ENCODE results near the gene MORC1.

MORC1 gene

DNA sequence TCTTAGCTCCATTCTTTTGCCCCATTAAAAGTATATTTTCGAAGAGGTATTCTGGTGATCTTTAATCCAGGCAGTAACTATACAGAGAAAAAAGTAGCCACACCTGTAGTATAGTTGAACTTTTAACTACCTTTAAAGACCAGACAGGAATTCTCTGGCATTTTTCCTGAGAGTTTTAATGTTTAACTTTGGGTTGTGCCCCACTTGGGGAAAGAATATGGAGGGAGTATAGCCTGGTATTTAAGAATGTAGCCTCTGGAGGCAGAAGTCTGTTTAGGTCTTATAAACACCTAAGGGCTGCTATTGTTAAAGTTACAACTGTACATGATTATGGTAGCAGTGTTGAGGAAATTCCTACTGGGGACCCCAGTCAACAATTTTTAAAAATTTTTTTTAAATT, 37.9 kb upstream of the MORC1 start:
- Histone ChIP-seq H2AK5ac (ENCODE audit: low read length, severe bottlenecking) (no peak overlapping the region), H2BK15ac (ENCODE audit: low read depth, poor library complexity, severe bottlenecking) (no peak overlapping the region), H3K27me3 (ENCODE audit: control insufficient read depth in 1 of 2, insufficient read depth in 1 of 2, low read length in 2 of 2) (no peaks in the 10 kb centered on the region), H2BK12ac (ENCODE audit: low read length in 2 of 2) (no peak overlapping the region), H3K4me1 (ENCODE audit: control insufficient read depth, insufficient read depth, low read depth, low read length) (peaks cover 2% of the 10 kb centered on the region), H3K79me1 (replicated peaks; ENCODE audit: low read length, poor library complexity, severe bottlenecking) (no peaks in the 10 kb centered on the region), H3K4ac (ENCODE audit: low read depth in 1 of 2, low read length in 2 of 2) (no peak overlapping the region), H3K18ac (ENCODE audit: low read depth in 1 of 2, low read length in 2 of 2) (no peak overlapping the region), H3K36me3 (ENCODE audit: control insufficient read depth in 1 of 2, insufficient read depth in 2 of 2, low read depth in 1 of 2, low read length in 2 of 2) (no peaks in the 10 kb centered on the region), H3K27ac (ENCODE audit: low read length, poor library complexity, severe bottlenecking) (no peak overlapping the region), H3K9me3 (ENCODE audit: control insufficient read depth, low read length) (peaks cover 4% of the 10 kb centered on the region), H2BK5ac (ENCODE audit: low read depth, low read length, poor library complexity, severe bottlenecking) (no peak overlapping the region), H3K4me2 (ENCODE audit: low read length, poor library complexity, severe bottlenecking) (no peak overlapping the region), H2AFZ (ENCODE audit: low read depth, low read length) (no peak overlapping the region), H3K9ac (ENCODE audit: low read length) (no peak overlapping the region), H4K91ac (ENCODE audit: low read length) (no peak overlapping the region), H3K4me3 (ENCODE audit: insufficient read depth in 1 of 2, low read depth in 1 of 2, low read length in 2 of 2) (no peak overlapping the region), H2BK120ac (ENCODE audit: low read depth, low read length) (no peak overlapping the region), H3K23ac (ENCODE audit: low read length in 2 of 2) (no peak overlapping the region), H3K14ac (ENCODE audit: low read length in 2 of 2) (no peak overlapping the region), H4K8ac (ENCODE audit: low read length) (no peak overlapping the region)
- WGBS: 80% methylated on average over 1 of the region's 1 CpG
- no peak for DNase-seq

DNA sequence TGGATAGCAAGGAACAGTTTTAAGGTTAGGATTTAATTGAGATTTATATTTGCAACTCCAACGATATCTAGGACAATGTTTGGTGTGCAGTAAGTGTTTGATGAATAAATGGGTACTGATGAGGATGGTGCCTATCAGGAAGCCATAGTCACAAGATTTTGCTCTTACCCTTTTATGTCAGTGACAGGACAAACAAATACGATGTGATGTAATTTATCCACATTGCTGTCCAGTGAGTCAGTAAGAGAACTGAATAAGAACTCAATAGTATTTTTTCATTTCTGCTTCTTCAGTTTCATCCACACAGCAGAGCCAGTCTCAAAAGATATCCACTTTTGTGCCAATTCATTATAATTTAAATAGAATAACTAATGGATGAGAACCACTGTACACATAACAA, 37.0 kb upstream of the MORC1 start:
- Histone ChIP-seq H2BK15ac (ENCODE audit: low read depth, poor library complexity, severe bottlenecking) (no peak overlapping the region), H3K9me3 (ENCODE audit: control insufficient read depth, low read length) (peaks cover 4% of the 10 kb centered on the region), H3K14ac (ENCODE audit: low read length in 2 of 2) (no peak overlapping the region), H2BK5ac (ENCODE audit: low read depth, low read length, poor library complexity, severe bottlenecking) (no peak overlapping the region), H3K4me3 (ENCODE audit: insufficient read depth in 1 of 2, low read depth in 1 of 2, low read length in 2 of 2) (no peak overlapping the region), H3K4me2 (ENCODE audit: low read length, poor library complexity, severe bottlenecking) (no peak overlapping the region), H3K36me3 (ENCODE audit: control insufficient read depth in 1 of 2, insufficient read depth in 2 of 2, low read depth in 1 of 2, low read length in 2 of 2) (no peaks in the 10 kb centered on the region), H2AK5ac (ENCODE audit: low read length, severe bottlenecking) (no peak overlapping the region), H3K18ac (ENCODE audit: low read depth in 1 of 2, low read length in 2 of 2) (no peak overlapping the region), H2BK120ac (ENCODE audit: low read depth, low read length) (no peak overlapping the region), H3K79me1 (replicated peaks; ENCODE audit: low read length, poor library complexity, severe bottlenecking) (no peaks in the 10 kb centered on the region), H3K23ac (ENCODE audit: low read length in 2 of 2) (no peak overlapping the region), H3K4ac (ENCODE audit: low read depth in 1 of 2, low read length in 2 of 2) (no peak overlapping the region), H2BK12ac (ENCODE audit: low read length in 2 of 2) (no peak overlapping the region), H3K4me1 (ENCODE audit: control insufficient read depth, insufficient read depth, low read depth, low read length) (peaks cover 2% of the 10 kb centered on the region), H4K8ac (ENCODE audit: low read length) (no peak overlapping the region), H4K91ac (ENCODE audit: low read length) (no peak overlapping the region), H3K27ac (ENCODE audit: low read length, poor library complexity, severe bottlenecking) (no peak overlapping the region), H3K27me3 (ENCODE audit: control insufficient read depth in 1 of 2, insufficient read depth in 1 of 2, low read length in 2 of 2) (no peaks in the 10 kb centered on the region), H3K9ac (ENCODE audit: low read length) (no peak overlapping the region), H2AFZ (ENCODE audit: low read depth, low read length) (no peak overlapping the region)
- DNase-seq: peak; percentile 35
- WGBS: 80% methylated on average over 1 of the region's 2 CpGs

DNA sequence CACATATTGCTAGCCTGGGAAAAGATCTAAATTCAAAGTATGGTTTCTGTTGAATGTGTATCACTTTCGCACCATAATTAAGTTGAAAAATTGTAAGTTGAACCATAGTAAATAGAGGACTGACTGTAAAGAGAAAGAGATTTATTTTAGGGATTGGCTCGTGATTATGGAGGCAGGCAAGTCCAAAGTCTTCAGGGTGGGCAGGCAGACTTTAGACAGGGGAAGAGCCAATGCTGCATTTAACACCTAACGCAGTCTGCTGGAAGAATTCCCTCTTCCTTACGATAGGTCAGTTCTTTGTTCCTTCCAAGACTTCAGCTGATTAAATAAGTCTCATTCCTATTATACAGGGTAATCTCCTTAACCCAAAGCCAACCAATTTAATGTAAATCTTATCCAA, 34.4 kb upstream of the MORC1 start:
- Histone ChIP-seq H3K18ac (ENCODE audit: low read depth in 1 of 2, low read length in 2 of 2) (no peak overlapping the region), H2BK15ac (ENCODE audit: low read depth, poor library complexity, severe bottlenecking) (no peak overlapping the region), H2AK5ac (ENCODE audit: low read length, severe bottlenecking) (no peak overlapping the region)

DNA sequence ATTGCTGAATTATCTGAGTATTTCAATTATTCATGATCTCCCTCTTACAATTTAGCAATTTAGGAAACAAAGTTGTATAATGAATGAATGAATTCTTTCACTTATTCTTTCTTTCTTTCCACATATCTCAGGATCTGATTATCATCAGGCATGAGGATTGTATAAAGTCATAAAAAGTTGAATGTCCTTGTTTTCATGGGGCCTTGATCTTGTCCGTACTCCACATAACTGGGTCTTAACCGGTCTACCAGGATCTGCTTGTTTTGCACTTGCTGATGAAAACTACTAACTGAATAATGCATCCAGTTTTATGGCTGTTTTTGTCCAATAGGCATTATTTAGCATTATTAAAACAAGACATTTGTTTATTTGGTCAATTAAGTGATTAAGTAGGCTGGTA, 31.1 kb upstream of the MORC1 start:
- H3K18ac ChIP-seq (ENCODE audit: low read depth in 1 of 2, low read length in 2 of 2): no peak overlapping the region
- H2AFZ ChIP-seq (ENCODE audit: low read depth, low read length): no peak overlapping the region
- H3K4me2 ChIP-seq (ENCODE audit: low read length, poor library complexity, severe bottlenecking): no peak overlapping the region
- H3K27ac ChIP-seq (ENCODE audit: low read length, poor library complexity, severe bottlenecking): no peak overlapping the region
- no peak for DNase-seq
- no peak overlapping the region for H4K91ac ChIP-seq (ENCODE audit: low read length)
- no peak overlapping the region for H3K14ac ChIP-seq (ENCODE audit: low read length in 2 of 2)
- H3K23ac ChIP-seq (ENCODE audit: low read length in 2 of 2): no peak overlapping the region
- H2BK12ac ChIP-seq (ENCODE audit: low read length in 2 of 2): no peak overlapping the region
- H3K9ac ChIP-seq (ENCODE audit: low read length): no peak overlapping the region
- H3K79me1 ChIP-seq (replicated peaks; ENCODE audit: low read length, poor library complexity, severe bottlenecking): no peaks in the 10 kb centered on the region
- no peak overlapping the region for H4K8ac ChIP-seq (ENCODE audit: low read length)
- no peak overlapping the region for H2AK5ac ChIP-seq (ENCODE audit: low read length, severe bottlenecking)
- WGBS: 92% methylated on average over 2 of the region's 2 CpGs
- no peak overlapping the region for H2BK120ac ChIP-seq (ENCODE audit: low read depth, low read length)
- no peaks in the 10 kb centered on the region for H3K4me1 ChIP-seq (ENCODE audit: control insufficient read depth, insufficient read depth, low read depth, low read length)
- no peak overlapping the region for H2BK5ac ChIP-seq (ENCODE audit: low read depth, low read length, poor library complexity, severe bottlenecking)
- H3K4me3 ChIP-seq (ENCODE audit: insufficient read depth in 1 of 2, low read depth in 1 of 2, low read length in 2 of 2): no peak overlapping the region
- H3K9me3 ChIP-seq (ENCODE audit: control insufficient read depth, low read length): peaks cover 17% of the 10 kb centered on the region
- H3K4ac ChIP-seq (ENCODE audit: low read depth in 1 of 2, low read length in 2 of 2): no peak overlapping the region
- no peaks in the 10 kb centered on the region for H3K27me3 ChIP-seq (ENCODE audit: control insufficient read depth in 1 of 2, insufficient read depth in 1 of 2, low read length in 2 of 2)
- no peak overlapping the region for H2BK15ac ChIP-seq (ENCODE audit: low read depth, poor library complexity, severe bottlenecking)
- no peaks in the 10 kb centered on the region for H3K36me3 ChIP-seq (ENCODE audit: control insufficient read depth in 1 of 2, insufficient read depth in 2 of 2, low read depth in 1 of 2, low read length in 2 of 2)

More for the DNA sequence above, 34.4 kb upstream of the MORC1 start:
- no peak overlapping the region for H3K14ac ChIP-seq (ENCODE audit: low read length in 2 of 2)
- H2BK5ac ChIP-seq (ENCODE audit: low read depth, low read length, poor library complexity, severe bottlenecking): no peak overlapping the region
- H3K9ac ChIP-seq (ENCODE audit: low read length): no peak overlapping the region
- no peak overlapping the region for H4K8ac ChIP-seq (ENCODE audit: low read length)
- no peak overlapping the region for H3K23ac ChIP-seq (ENCODE audit: low read length in 2 of 2)
- no peak overlapping the region for H2AFZ ChIP-seq (ENCODE audit: low read depth, low read length)
- no peak overlapping the region for H4K91ac ChIP-seq (ENCODE audit: low read length)
- DNase-seq: no peak
- peaks cover 7% of the 10 kb centered on the region for H3K9me3 ChIP-seq (ENCODE audit: control insufficient read depth, low read length)
- no peak overlapping the region for H2BK120ac ChIP-seq (ENCODE audit: low read depth, low read length)
- no peaks in the 10 kb centered on the region for H3K36me3 ChIP-seq (ENCODE audit: control insufficient read depth in 1 of 2, insufficient read depth in 2 of 2, low read depth in 1 of 2, low read length in 2 of 2)
- H3K27ac ChIP-seq (ENCODE audit: low read length, poor library complexity, severe bottlenecking): no peak overlapping the region
- H3K4me3 ChIP-seq (ENCODE audit: insufficient read depth in 1 of 2, low read depth in 1 of 2, low read length in 2 of 2): no peak overlapping the region
- H3K27me3 ChIP-seq (ENCODE audit: control insufficient read depth in 1 of 2, insufficient read depth in 1 of 2, low read length in 2 of 2): no peaks in the 10 kb centered on the region
- WGBS: 79% methylated on average over 4 of the region's 4 CpGs
- no peak overlapping the region for H2BK12ac ChIP-seq (ENCODE audit: low read length in 2 of 2)
- H3K4me1 ChIP-seq (ENCODE audit: control insufficient read depth, insufficient read depth, low read depth, low read length): peaks cover 2% of the 10 kb centered on the region
- H3K4me2 ChIP-seq (ENCODE audit: low read length, poor library complexity, severe bottlenecking): no peak overlapping the region
- no peak overlapping the region for H3K4ac ChIP-seq (ENCODE audit: low read depth in 1 of 2, low read length in 2 of 2)
- H3K79me1 ChIP-seq (replicated peaks; ENCODE audit: low read length, poor library complexity, severe bottlenecking): no peaks in the 10 kb centered on the region
